Colonic mucosa (tissue), 4 donors: ENCODE measurements around the gene IL17D. TPM values are rescaled to one million over a fixed set of nuclear protein-coding genes. Genes with fewer than 3 reads are reported as not detected.

Experiments
- DNase-seq: peaks from one replicate; pipeline ENCODE4 v3.0.0-alpha.2; 2020
- H3K27ac ChIP-seq: fragments of 200-600 bp; one replicate; pipeline ENCODE4 v1.8.0; 2021
- H3K27me3 ChIP-seq: fragments of 200-600 bp; one replicate; pipeline ENCODE4 v1.8.0; 2021
- H3K36me3 ChIP-seq: fragments of 200-600 bp; one replicate; pipeline ENCODE4 v1.8.0; 2021
- H3K4me1 ChIP-seq: fragments of 200-600 bp; one replicate; pipeline ENCODE4 v1.8.0; 2021; ENCODE audit warnings: mild to moderate bottlenecking
- H3K4me3 ChIP-seq: fragments of 200-600 bp; one replicate; pipeline ENCODE4 v1.8.0; 2021
- H3K9ac ChIP-seq, 2 donors: one replicate each; pipeline ENCODE4 v1.7.0; 2013; ENCODE audit warnings: control low read depth in 2 of 2, low read depth in 2 of 2, low read length in 2 of 2
- H3K9me3 ChIP-seq: fragments of 200-600 bp; one replicate; pipeline ENCODE4 v1.8.0; 2021
- intact Hi-C: fragments of 100-400 bp; cut with DNase I; formaldehyde crosslinking; loops from one replicate; pipeline ENCODE4 v1.14.1; 2022
- total RNA-seq, 2 donors: library from RNA; stranded (reverse); fragmentation: NEBNext Ultra II Directional in 1 of 2; extraction: Animal tissue kit (Norgen Biotek cat#: 25700) in 1 of 2; gene quantifications; one replicate each; pipeline ENCODE4 v1.2.1, GENCODE V29; 2021
- TF ChIP-seq, protein P1 (sequence below): fragments of 200-600 bp; IDR thresholded peaks from one replicate; pipeline ENCODE4 v1.8.0; 2022; ENCODE audit warnings: antibody characterized with exemption, mild to moderate bottlenecking
- donor health status: healthy.
- donor health status: DM: no; HTN: no; CAD: no.
- donor health status: DM: no; HTN: no; CAD: no.

Gene IL17D
- total RNA-seq, 2 donors from 2014 or later, result 0.49 to 0.93 TPM

DNA sequence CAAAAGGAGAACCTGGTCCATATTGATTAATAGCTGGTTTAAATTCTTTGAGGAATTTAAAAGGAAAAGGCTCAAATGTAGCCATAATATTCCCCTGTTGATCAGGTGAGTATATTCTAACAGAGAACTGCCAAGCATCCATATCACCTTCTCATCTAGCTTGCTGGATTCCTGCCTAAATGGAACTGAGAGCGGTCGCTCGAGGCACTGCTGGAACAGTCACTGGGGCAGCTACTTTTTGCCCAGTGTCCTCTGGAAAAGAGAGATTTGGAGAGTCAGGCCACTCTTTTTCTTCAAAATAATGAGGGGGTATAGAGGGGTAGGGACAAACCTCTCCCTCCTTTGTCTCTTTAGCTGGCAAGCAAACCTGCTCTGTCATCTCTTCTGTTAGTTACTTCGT lies 19.5 kb upstream of the IL17D start:
- no peak for DNase-seq
- no peaks in the 10 kb centered on the region for H3K9me3 ChIP-seq
- H3K4me1 ChIP-seq, result no peaks in the 10 kb centered on the region
- no peaks in the 10 kb centered on the region for H3K27me3 ChIP-seq
- H3K9ac ChIP-seq, result no peak overlapping the region
- no peak overlapping the region for H3K4me3 ChIP-seq
- no peak overlapping the region for H3K27ac ChIP-seq
- H3K36me3 ChIP-seq, result no peaks in the 10 kb centered on the region
- intact Hi-C loops, result no loop called here
- TF ChIP-seq, protein P1, sequence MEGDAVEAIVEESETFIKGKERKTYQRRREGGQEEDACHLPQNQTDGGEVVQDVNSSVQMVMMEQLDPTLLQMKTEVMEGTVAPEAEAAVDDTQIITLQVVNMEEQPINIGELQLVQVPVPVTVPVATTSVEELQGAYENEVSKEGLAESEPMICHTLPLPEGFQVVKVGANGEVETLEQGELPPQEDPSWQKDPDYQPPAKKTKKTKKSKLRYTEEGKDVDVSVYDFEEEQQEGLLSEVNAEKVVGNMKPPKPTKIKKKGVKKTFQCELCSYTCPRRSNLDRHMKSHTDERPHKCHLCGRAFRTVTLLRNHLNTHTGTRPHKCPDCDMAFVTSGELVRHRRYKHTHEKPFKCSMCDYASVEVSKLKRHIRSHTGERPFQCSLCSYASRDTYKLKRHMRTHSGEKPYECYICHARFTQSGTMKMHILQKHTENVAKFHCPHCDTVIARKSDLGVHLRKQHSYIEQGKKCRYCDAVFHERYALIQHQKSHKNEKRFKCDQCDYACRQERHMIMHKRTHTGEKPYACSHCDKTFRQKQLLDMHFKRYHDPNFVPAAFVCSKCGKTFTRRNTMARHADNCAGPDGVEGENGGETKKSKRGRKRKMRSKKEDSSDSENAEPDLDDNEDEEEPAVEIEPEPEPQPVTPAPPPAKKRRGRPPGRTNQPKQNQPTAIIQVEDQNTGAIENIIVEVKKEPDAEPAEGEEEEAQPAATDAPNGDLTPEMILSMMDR, result no peak

DNA sequence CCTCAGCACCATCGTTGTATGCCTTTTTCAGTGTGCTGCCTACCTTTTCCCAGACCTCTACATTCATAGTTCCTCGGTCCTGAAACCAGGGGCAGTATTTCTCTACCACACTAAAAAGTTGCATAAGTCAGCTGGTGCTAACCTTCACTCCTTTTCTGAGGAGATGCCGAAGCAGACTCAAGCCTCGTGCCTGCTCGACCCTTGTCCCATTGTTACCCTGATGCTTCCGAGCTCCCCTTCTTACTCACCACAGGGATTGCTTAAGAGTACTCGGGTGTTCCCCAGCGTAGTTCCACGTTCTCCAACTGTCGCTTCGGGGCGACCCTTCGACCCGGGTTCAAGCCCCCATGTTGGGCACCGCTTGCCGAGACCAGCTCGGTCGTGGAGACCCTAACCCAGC lies 19.0 kb upstream of the IL17D start:
- H3K27ac ChIP-seq, result no peak overlapping the region
- no peak for DNase-seq
- TF ChIP-seq, protein P1, result no peak

DNA sequence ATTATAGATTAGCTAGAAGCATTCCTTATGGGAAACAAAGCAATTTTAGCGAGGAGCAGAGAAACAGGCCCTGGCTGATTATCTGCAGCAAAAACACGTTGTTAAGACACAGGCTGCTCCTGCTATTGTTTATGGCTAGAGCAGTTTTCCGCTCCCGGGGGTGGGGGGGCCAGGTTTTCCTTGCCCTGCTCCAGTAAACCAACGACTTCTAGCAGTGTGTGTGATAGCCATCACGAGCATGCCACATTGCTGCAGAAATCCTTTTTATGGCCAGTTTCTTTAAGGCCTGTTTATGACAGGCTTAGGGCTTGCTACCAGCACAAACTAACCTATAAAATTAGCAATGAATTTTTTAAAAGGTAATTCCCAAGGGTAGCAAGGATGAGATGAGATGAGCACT lies 18.4 kb upstream of the IL17D start:
- Histone ChIP-seq H3K4me3 (no peak overlapping the region), H3K9ac (no peak overlapping the region), H3K27me3 (no peaks in the 10 kb centered on the region), H3K4me1 (no peaks in the 10 kb centered on the region), H3K36me3 (no peaks in the 10 kb centered on the region), H3K27ac (no peak overlapping the region), H3K9me3 (no peaks in the 10 kb centered on the region)
- intact Hi-C loops, result no loop called here
- DNase-seq, result no peak
- TF ChIP-seq, protein P1, result no peak

More for the DNA sequence above, 19.0 kb upstream of the IL17D start:
- no peaks in the 10 kb centered on the region for H3K36me3 ChIP-seq
- H3K27me3 ChIP-seq, result no peaks in the 10 kb centered on the region
- no peaks in the 10 kb centered on the region for H3K9me3 ChIP-seq
- H3K4me3 ChIP-seq, result no peak overlapping the region
- intact Hi-C loops, result no loop called here
- no peaks in the 10 kb centered on the region for H3K4me1 ChIP-seq
- no peak overlapping the region for H3K9ac ChIP-seq

DNA sequence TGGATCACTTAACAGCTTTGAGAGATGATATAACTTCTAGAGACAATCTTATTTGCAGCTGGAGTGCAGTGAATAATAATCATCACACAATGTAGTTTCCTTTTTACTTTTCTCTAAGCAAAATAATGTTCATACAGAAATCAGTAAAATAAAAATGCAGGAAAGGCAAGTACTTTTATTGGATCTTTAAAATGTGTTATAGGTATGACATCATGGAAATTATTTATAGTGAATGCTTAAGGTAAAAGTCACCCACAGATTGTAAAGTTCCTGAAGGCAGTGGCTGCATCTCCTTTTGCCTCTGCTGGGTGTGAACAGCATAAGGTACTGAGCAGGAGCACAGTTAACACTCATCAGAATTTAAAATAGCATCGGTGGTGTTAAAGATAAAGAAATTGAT lies 17.3 kb upstream of the IL17D start:
- Histone ChIP-seq H3K9ac (no peak overlapping the region), H3K27me3 (no peaks in the 10 kb centered on the region), H3K9me3 (no peaks in the 10 kb centered on the region), H3K27ac (no peak overlapping the region), H3K36me3 (no peaks in the 10 kb centered on the region), H3K4me3 (no peak overlapping the region), H3K4me1 (no peaks in the 10 kb centered on the region)
- DNase-seq, result no peak
- TF ChIP-seq, protein P1, result no peak
- intact Hi-C loops, result no loop called here

DNA sequence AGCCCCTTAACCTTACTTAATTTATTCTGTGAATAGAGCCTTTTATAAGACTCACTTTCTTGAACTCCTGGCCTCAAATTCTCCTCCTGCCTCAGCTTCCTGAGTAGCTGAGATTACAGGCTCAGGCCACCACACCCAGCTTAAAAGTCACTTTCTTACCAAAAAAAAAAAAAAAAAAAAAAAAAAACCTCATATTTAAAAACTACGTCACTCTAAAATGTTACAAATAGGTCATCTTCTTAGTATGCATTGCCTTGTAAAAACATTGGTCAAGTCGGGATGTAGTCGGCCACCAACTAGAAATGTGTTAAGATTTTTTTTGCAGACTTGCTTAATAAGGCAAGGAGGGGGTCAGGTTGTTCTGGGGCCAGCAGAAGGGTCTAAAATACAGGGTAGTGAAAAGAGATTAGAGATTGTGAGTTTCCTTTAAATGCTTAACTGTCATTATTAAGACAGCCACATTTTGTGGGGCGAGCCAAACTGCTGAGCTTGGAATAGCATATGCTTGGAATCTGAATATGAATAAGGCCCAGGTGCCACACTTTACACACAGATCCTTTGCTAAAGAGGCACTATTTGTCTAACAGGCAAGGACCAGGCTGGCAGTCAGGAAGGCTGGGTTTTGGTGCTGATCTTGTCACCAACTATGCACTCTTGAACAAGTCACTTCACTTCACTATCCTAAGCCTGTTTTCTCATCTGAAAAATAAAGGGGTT lies 16.5 kb upstream of the IL17D start:
- no peak for DNase-seq
- no peak overlapping the region for H3K4me3 ChIP-seq
- intact Hi-C loops, result no loop called here
- H3K9me3 ChIP-seq, result no peaks in the 10 kb centered on the region
- no peaks in the 10 kb centered on the region for H3K27me3 ChIP-seq
- TF ChIP-seq, protein P1, result no peak
- no peak overlapping the region for H3K27ac ChIP-seq
- no peak overlapping the region for H3K9ac ChIP-seq
- no peaks in the 10 kb centered on the region for H3K36me3 ChIP-seq
- no peaks in the 10 kb centered on the region for H3K4me1 ChIP-seq
